PFSK-1 (cell line): ENCODE results near the gene PTPRA.

Experiments
- FOXP2 ChIP-seq: optimal IDR thresholded peaks from 2 replicates; pipeline ENCODE3; 2011; ENCODE audit warnings: borderline replicate concordance, control low read depth, inconsistent platforms; ENCODE audit not compliant: insufficient read depth; ENCODE audit errors: extremely low read length, extremely low read depth
- POLR2AphosphoS5 ChIP-seq: IDR thresholded peaks from 2 replicates; pipeline ENCODE4 v1.6.1; 2012; ENCODE audit warnings: low read depth, mild to moderate bottlenecking, control low read depth, low read length, moderate library complexity
- SIN3A ChIP-seq: IDR thresholded peaks from 2 replicates; pipeline ENCODE4 v1.6.1; 2012; ENCODE audit warnings: mild to moderate bottlenecking, low read length, moderate library complexity, borderline replicate concordance; ENCODE audit not compliant: insufficient read depth
- TAF1 ChIP-seq: IDR thresholded peaks from 2 replicates; pipeline ENCODE4 v1.6.1; 2012; ENCODE audit warnings: low read length, control low read depth, borderline replicate concordance; ENCODE audit not compliant: insufficient read depth
- TF ChIP-seq, protein P1 (sequence below), 2 experiments: IDR thresholded peaks; 2 replicates each; pipeline versions ENCODE4 v1.6.1 to v1.8.0; 2011 to 2012; ENCODE audit warnings: low read depth in 2 of 2, low read length in 2 of 2, control low read depth in 1 of 2, inconsistent platforms in 1 of 2, mild to moderate bottlenecking in 1 of 2, moderate library complexity in 1 of 2; ENCODE audit not compliant: insufficient read depth in 1 of 2

Gene PTPRA

DNA sequence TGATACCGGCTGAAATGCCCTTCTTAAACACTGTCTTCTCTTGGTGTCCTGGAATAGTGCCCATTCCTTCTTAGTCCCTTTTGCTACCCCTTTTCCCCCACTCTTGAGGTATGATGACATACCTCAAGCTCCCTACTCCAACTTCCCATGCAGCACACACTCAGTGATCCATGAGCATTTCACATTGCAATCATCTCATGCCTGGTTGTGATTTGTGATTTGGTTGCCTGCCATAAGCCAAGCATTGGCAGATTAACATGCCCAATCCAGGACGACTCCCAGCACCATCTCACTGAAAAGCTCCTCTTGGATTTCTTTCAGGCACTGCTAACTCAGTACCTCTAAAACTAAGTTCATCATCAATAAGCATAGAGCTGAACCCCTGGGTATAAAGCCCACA is 14.7 kb upstream of the PTPRA start:
- no peak for TF ChIP-seq POLR2AphosphoS5

DNA sequence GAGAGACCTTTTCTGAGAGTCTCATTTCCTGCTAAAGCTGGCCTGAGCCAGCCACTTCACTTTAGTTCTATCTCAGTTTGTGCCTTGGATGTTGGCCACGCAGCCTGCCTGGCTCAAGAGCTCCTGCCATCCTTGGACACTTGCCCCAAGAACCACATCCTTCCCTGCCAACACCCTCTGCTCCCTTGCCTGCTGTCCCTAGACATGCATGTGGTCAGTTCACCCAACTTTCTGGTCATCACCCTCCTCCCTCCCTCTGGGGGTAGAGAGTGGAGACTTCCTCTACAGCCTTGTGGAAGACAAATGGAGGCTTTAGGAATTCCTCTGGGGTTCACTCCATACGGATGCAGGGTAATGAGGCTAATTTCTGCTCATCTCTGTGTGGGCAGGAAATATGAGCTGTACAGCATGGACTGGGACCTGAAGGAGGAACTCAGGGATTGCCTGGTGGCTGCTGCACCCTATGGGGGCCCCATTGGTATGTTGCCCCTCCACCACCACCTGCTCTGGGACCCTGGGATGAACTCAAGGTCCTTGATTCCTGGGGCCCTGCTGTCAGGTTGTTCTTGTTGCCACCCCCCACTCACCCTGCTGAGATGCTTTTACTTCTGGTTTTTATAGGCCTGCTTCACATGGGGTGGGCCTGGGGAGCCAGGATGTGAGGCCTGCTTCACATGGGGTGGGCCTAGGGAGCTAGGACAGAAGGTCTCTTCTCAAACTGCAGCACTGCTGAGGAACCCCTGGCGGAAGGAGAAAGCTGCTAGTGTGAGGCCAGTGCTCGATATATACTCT is 13.8 kb upstream of the PTPRA start:
- TF ChIP-seq POLR2AphosphoS5 (no peak), SIN3A (no peak), TAF1 (no peak), FOXP2 (no peak)
- TF ChIP-seq, protein P1, sequence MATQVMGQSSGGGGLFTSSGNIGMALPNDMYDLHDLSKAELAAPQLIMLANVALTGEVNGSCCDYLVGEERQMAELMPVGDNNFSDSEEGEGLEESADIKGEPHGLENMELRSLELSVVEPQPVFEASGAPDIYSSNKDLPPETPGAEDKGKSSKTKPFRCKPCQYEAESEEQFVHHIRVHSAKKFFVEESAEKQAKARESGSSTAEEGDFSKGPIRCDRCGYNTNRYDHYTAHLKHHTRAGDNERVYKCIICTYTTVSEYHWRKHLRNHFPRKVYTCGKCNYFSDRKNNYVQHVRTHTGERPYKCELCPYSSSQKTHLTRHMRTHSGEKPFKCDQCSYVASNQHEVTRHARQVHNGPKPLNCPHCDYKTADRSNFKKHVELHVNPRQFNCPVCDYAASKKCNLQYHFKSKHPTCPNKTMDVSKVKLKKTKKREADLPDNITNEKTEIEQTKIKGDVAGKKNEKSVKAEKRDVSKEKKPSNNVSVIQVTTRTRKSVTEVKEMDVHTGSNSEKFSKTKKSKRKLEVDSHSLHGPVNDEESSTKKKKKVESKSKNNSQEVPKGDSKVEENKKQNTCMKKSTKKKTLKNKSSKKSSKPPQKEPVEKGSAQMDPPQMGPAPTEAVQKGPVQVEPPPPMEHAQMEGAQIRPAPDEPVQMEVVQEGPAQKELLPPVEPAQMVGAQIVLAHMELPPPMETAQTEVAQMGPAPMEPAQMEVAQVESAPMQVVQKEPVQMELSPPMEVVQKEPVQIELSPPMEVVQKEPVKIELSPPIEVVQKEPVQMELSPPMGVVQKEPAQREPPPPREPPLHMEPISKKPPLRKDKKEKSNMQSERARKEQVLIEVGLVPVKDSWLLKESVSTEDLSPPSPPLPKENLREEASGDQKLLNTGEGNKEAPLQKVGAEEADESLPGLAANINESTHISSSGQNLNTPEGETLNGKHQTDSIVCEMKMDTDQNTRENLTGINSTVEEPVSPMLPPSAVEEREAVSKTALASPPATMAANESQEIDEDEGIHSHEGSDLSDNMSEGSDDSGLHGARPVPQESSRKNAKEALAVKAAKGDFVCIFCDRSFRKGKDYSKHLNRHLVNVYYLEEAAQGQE (IDR thresholded peaks at IDR 0.05; ENCODE audit: insufficient read depth in 1 of 2, low read depth in 2 of 2, low read length in 2 of 2): no peak

DNA sequence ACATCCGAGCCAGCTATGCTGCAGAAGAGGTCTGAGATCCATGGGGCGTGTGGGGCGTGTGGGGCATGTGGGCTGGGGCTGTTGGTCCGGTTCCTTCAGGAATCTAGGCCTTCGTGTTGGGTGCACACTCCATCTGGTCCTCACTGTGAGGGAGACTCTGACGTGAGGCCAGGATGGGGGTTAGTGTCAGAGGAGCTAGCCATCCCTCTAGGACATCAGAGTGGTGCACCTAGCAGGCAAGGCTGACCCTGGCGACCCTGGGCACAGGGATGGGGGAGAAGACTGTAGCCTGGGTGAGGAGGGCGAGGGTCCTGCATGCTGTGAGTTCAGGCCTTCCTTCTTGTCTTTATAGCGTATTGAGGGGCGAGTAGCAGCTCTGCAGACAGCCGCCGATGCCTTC is 8.7 kb upstream of the PTPRA start:
- no peak for TF ChIP-seq SIN3A
- TF ChIP-seq TAF1: no peak

DNA sequence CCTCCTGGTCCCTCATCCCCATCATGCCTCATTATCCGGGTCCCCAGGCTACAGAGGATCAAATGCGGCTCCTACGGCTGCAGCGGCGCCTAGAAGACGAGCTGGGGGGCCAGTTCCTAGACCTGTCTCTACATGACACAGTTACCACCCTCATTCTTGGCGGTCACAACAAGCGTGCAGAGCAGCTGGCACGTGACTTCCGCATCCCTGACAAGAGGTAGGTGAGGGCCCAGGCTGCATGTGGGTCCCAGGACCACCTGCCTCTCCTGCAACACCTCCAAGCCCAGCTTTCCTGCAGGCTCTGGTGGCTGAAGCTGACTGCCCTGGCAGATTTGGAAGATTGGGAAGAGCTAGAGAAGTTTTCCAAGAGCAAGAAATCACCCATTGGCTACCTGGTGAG is 8.2 kb upstream of the PTPRA start:
- TF ChIP-seq TAF1: no peak
- TF ChIP-seq FOXP2: no peak
- no peak for TF ChIP-seq SIN3A

DNA sequence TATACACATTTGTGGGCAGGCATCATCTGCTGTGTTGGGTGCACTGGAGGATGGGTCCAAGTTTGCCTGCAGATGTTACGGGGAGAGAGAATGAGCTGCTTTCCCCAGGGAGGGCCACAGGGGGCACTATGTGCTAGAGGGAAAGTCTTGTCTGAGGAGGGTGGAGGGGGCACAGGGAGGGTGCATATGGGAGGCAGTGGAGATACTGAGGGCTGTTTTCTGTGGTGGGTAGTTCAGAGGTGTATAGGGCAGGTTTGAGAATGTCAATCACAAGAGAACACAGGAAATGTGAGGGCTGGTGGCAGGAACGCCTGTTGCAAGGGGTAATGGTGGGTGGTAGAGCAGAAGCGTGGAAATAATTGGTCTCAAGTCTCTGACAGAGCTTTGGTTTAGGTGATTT is 7.7 kb upstream of the PTPRA start:
- TF ChIP-seq FOXP2: no peak
- TF ChIP-seq, protein P1 (IDR thresholded peaks at IDR 0.05; ENCODE audit: insufficient read depth in 1 of 2, low read depth in 2 of 2, low read length in 2 of 2): no peak
- no peak for TF ChIP-seq POLR2AphosphoS5
- no peak for TF ChIP-seq SIN3A
- no peak for TF ChIP-seq TAF1

DNA sequence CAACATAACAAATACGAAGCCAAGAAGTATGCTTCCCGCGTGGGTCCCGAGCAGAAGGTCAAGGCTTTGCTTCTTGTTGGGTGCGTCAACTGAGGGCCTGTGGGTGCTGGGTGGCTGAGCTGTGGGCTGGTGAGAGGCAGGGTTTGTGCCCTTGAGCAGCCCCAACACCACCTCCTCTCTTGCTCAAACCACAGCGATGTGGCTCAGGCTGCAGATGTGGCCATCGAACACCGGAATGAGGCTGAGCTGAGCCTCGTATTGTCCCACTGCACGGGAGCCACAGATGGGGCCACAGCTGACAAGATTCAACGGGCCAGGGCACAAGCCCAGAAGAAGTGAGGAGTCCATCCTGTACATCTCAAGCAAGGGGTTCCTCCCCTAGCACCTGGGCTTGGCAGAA is 7.0 kb upstream of the PTPRA start:
- TF ChIP-seq, protein P1 (IDR thresholded peaks at IDR 0.05; ENCODE audit: insufficient read depth in 1 of 2, low read depth in 2 of 2, low read length in 2 of 2): no peak
- TF ChIP-seq FOXP2: no peak
- no peak for TF ChIP-seq POLR2AphosphoS5
- TF ChIP-seq SIN3A: no peak
- TF ChIP-seq TAF1: no peak
